IMR-90 (cell line): ENCODE results near the gene DAAM1.
A peak's percentile ranks its signal among the peaks of the same experiment; 100 is the strongest.

ENCODE experiments used
- CEBPB ChIP-seq: IDR thresholded peaks from 2 replicates; pipeline ENCODE4 v1.6.1; 2012; ENCODE audit warnings: low read depth, low read length, improper control_type of control experiment
- CHD1 ChIP-seq: IDR thresholded peaks from 2 replicates; pipeline ENCODE4 v1.6.1; 2012; ENCODE audit warnings: low read depth, low read length, improper control_type of control experiment
- FOS ChIP-seq: fragments of 150-350 bp; IDR thresholded peaks from 2 replicates; pipeline ENCODE4 v1.6.1; 2016; ENCODE audit warnings: low read depth, low read length
- MAFK ChIP-seq: IDR thresholded peaks from 2 replicates; pipeline ENCODE4 v1.6.1; 2012; ENCODE audit warnings: low read depth, low read length, improper control_type of control experiment
- NFE2L2 ChIP-seq: fragments of 150-350 bp; IDR thresholded peaks from 2 replicates; pipeline ENCODE4 v1.6.1; 2016; ENCODE audit warnings: low read depth, mild to moderate bottlenecking, low read length
- POLR2A ChIP-seq: IDR thresholded peaks from 2 replicates; pipeline ENCODE4 v1.6.1; 2012; ENCODE audit warnings: mild to moderate bottlenecking, low read depth, low read length
- RAD21 ChIP-seq: IDR thresholded peaks from 2 replicates; pipeline ENCODE4 v1.6.1; 2012; ENCODE audit warnings: low read length, improper control_type of control experiment
- RFX5 ChIP-seq: IDR thresholded peaks from 2 replicates; pipeline ENCODE4 v1.8.0; 2012; ENCODE audit warnings: low read depth, mild to moderate bottlenecking, low read length, moderate library complexity
- SMC3 ChIP-seq: fragments of 150-350 bp; IDR thresholded peaks from 2 replicates; pipeline ENCODE4 v1.6.1; 2016; ENCODE audit warnings: low read depth, mild to moderate bottlenecking, antibody characterized with exemption, low read length, moderate library complexity
- USF2 ChIP-seq: fragments of 150-350 bp; IDR thresholded peaks from 2 replicates; pipeline ENCODE4 v1.6.1; 2017; ENCODE audit warnings: mild to moderate bottlenecking, antibody characterized with exemption, low read length, low read depth
- TF ChIP-seq, protein P1 (sequence below): conservative IDR thresholded peaks from 2 replicates; pipeline ENCODE4 v1.5.1; 2012; ENCODE audit warnings: mild to moderate bottlenecking, low read depth, low read length, improper control_type of control experiment

DNA sequence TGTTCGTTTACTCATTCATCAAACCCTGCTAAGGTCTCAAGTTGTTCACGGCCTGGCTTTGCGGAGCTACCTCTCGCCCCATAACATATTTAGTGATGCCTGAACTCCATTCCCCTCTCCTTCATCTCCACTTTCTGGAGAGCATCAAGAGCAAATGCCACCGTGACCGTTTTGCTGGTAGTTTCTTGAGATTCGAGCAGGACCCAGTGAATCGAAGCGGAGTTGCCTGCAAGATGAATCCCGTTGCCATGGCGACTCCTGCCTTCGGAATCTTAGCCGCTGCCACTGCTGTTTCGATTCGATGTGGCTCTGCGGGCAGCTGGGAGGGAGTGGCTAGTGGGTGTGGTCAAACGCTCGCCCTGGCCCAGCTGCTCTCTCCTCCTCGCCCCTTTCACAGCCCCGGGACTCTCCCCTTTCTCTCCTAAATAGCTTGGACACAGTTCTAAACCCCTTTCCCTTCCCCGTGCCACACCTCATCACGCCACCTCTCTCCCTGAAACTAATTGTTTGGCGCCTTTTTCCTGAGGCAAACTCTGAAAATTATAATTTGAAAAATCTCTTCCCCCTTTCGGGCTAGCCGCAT, 1.4 kb downstream of the DAAM1 start:
- TF ChIP-seq, protein P1, sequence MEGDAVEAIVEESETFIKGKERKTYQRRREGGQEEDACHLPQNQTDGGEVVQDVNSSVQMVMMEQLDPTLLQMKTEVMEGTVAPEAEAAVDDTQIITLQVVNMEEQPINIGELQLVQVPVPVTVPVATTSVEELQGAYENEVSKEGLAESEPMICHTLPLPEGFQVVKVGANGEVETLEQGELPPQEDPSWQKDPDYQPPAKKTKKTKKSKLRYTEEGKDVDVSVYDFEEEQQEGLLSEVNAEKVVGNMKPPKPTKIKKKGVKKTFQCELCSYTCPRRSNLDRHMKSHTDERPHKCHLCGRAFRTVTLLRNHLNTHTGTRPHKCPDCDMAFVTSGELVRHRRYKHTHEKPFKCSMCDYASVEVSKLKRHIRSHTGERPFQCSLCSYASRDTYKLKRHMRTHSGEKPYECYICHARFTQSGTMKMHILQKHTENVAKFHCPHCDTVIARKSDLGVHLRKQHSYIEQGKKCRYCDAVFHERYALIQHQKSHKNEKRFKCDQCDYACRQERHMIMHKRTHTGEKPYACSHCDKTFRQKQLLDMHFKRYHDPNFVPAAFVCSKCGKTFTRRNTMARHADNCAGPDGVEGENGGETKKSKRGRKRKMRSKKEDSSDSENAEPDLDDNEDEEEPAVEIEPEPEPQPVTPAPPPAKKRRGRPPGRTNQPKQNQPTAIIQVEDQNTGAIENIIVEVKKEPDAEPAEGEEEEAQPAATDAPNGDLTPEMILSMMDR, result no peak
- TF ChIP-seq POLR2A, result 0 out of 2 replicates have a peak, but pooled peaks have one; percentile 38
- TF ChIP-seq CHD1, result no peak
- TF ChIP-seq USF2, result no peak
- no peak for TF ChIP-seq NFE2L2
- no peak for TF ChIP-seq FOS
- no peak for TF ChIP-seq RFX5
- TF ChIP-seq RAD21, result peak; percentile 19; the same call in 1 of the 2 replicates
- no peak for TF ChIP-seq MAFK
- no peak for TF ChIP-seq CEBPB
- TF ChIP-seq SMC3, result no peak
